ENCODE results near the gene PCDHB11. TPM values are rescaled to one million over a fixed set of nuclear protein-coding genes. Genes with fewer than 3 reads are reported as not detected.
"Not testable (repeated sequence)": the region's sequence is repeated elsewhere in the genome, so short reads cannot be mapped to it uniquely, and the experiment has no call there.

PCDHB11 gene
- total RNA-seq (2014; rRNA removed): 0.77 and 1.5 TPM in 2 replicates
- polyA plus RNA-seq (2012): 0.43 TPM

DNA sequence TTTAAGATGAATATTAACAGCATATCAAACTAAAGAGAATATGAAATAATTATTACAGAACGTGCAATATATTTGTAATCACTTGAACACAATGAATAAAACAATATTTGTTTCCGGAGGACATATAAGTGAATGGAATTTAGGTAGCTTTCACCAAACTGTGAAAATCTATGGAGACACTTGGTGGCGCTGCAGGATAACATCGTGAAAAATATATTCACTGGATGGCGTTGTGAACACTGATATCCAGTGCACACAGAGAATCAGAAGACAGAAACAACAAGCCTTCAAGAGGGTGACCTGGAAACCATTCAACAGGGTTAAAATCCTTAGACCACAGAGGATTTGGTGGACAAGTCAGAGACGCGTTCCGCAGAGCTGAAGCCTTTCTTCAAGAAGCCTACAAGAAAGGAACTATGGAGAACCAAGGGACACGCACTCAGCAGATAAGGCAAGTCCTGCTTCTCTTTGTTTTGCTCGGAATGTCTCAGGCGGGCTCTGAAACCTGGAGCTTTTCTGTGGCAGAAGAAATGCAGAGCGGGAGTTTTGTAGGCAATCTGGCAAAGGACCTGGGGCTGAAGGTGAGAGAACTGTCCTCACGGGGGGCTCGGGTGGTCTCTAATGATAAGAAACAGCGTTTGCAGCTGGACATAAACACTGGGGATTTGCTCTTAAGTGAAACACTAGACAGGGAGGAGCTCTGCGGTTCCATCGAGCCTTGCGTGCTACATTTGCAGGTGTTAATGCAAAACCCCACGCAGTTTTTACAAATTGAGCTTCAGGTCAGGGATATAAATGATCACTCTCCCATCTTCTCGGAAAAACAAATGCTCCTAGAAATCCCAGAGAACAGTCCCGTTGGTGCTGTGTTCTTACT is at the start of gene PCDHB11:
TSS of gene PCDHB11 (plus strand) at position 269 of the 877 bp plus-strand sequence. CDS start at position 417, 148 bp downstream.
- peak; percentile 33 for DNase-seq (ENCODE audit: low read depth)

DNA sequence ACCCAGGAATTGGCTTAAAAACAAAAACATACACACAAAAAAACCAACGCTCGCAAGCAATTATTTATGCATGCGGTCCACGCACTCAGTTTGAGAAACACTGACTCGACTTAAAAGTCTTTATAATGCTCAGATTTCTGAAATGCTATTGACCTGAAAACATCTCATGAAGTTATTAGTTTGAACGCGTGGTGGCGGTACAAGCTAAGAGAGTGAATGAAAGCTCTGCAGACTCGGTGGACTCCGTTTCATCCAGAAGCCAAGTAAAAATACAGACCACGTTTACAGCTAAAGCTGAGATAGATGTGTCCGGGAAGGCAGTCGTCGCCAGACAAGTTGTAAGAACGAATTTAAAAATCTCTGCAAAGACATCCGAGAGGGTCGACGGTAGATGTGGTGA is 49.6 kb upstream of the PCDHB11 start, which contains the start of gene PCDHB6:
TSS of gene PCDHB6 (plus strand) at position 246 of the 400 bp plus-strand sequence. CDS start 201 bp downstream, outside the sequence.
- peak; percentile 45 for DNase-seq (ENCODE audit: low read depth)

DNA sequence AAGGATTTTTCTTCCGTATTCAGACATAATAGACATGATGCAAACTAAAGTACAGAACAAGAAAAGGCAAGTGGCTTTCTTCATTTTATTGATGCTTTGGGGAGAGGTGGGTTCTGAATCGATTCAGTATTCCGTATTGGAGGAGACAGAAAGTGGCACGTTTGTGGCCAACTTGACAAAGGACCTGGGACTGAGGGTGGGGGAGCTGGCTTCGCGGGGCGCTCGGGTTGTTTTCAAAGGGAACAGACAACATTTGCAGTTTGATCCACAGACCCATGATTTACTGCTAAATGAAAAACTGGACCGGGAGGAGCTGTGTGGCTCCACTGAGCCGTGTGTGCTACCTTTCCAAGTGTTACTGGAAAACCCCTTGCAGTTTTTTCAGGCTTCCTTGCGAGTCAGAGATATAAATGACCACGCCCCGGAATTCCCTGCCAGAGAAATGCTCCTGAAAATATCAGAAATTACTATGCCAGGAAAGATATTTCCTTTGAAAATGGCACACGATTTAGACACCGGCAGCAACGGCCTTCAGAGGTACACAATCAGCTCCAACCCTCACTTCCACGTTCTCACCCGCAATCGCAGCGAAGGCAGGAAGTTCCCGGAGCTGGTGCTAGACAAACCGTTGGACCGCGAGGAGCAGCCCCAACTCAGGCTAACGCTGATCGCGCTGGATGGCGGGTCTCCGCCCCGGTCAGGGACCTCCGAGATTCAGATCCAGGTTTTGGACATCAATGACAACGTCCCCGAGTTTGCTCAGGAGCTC is 49.0 kb upstream of the PCDHB11 start:
- no peak for DNase-seq (ENCODE audit: low read depth)

DNA sequence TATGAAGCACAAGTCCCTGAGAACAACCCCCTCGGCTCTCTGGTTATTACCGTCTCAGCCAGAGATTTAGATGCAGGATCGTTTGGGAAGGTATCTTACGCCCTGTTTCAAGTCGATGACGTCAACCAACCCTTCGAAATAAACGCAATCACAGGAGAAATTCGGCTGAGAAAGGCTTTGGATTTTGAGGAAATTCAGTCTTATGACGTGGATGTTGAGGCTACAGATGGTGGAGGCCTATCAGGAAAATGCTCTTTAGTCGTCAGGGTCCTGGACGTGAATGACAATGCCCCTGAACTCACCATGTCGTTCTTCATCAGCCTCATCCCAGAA is 48.5 kb upstream of the PCDHB11 start:
- DNase-seq (ENCODE audit: low read depth): no peak

DNA sequence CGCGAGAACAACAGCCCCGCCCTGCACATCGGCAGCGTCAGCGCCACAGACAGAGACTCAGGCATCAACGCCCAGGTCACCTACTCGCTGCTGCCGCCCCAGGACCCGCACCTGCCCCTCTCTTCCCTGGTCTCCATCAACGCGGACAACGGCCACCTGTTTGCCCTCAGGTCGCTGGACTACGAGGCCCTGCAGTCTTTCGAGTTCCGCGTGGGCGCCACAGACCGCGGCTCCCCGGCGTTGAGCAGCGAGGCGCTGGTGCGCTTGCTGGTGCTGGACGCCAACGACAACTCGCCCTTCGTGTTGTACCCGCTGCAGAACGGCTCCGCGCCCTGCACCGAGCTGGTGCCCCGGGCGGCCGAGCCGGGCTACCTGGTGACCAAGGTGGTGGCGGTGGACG is 47.8 kb upstream of the PCDHB11 start:
- DNase-seq (ENCODE audit: low read depth): not testable (repeated sequence)

DNA sequence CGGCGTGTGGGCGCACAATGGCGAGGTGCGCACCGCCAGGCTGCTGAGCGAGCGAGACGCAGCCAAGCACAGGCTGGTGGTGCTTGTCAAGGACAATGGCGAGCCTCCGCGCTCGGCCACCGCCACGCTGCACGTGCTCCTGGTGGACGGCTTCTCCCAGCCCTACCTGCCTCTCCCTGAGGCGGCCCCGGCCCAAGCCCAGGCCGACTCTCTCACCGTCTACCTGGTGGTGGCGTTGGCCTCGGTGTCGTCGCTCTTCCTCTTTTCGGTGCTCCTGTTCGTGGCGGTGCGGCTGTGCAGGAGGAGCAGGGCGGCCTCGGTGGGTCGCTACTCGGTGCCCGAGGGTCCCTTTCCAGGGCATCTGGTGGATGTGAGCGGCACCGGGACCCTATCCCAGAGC is 47.3 kb upstream of the PCDHB11 start:
- not testable (repeated sequence) for DNase-seq (ENCODE audit: low read depth)

DNA sequence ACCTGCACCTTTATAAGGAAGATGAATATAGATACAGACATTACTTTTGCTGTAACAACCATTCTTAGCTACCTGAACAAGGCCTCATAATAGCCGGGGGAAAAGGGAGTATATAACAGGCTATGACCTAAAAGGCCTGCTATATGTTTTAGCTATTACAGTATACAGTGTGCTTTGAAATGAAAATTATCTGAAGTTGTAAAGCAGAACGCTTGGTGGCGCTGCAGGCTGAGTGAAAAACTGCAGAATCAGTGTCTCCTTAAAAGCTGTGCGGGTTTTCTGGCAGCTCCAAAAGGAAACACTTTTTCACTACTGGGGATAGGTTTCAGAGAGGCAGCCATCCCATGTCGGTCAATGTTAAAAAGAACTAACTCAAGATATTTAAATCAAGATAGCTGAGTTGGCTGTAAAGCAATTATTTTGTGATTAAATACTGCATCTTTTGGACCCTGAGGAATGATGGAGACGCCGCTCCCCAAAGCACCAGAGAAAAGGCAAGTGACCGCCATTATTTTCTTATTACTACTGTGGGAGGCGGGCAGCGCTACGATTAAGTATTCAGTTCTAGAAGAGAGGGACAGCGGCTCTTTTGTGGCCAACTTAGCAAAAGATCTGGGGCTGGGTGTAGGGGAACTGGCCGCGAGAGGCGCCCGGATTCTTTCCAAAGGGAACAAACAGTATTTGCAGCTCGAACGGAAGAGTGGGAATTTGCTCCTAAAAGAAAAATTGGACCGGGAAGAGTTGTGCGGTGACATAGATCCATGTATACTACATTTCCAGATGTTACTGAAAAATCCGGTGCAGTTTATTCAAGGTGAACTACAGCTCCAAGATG is 43.7 kb upstream of the PCDHB11 start:
- DNase-seq (ENCODE audit: low read depth): peak; percentile 31

DNA sequence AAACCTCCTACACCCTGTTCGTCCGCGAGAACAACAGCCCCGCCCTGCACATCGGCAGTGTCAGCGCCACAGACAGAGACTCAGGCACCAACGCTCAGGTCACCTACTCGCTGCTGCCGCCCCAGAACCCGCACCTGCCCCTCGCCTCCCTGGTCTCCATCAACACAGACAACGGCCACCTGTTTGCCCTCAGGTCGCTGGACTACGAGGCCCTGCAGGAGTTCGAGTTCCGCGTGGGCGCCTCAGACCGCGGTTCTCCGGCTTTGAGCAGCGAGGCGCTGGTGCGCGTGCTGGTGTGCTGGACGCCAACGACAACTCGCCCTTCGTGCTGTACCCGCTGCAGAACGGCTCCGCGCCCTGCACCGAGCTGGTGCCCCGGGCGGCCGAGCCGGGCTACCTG is 42.1 kb upstream of the PCDHB11 start:
- not testable (repeated sequence) for DNase-seq (ENCODE audit: low read depth)

DNA sequence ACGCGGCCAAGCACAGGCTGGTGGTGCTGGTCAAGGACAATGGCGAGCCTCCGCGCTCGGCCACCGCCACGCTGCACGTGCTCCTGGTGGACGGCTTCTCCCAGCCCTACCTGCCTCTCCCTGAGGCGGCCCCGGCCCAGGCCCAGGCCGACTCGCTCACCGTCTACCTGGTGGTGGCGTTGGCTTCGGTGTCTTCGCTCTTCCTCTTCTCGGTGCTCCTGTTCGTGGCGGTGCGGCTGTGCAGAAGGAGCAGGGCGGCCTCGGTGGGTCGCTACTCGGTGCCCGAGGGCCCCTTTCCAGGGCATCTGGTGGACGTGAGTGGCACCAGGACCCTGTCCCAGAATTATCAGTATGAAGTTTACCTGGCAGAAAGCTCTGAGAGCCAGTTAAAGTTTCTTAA is 41.5 kb upstream of the PCDHB11 start:
- DNase-seq (ENCODE audit: low read depth): not testable (repeated sequence)

DNA sequence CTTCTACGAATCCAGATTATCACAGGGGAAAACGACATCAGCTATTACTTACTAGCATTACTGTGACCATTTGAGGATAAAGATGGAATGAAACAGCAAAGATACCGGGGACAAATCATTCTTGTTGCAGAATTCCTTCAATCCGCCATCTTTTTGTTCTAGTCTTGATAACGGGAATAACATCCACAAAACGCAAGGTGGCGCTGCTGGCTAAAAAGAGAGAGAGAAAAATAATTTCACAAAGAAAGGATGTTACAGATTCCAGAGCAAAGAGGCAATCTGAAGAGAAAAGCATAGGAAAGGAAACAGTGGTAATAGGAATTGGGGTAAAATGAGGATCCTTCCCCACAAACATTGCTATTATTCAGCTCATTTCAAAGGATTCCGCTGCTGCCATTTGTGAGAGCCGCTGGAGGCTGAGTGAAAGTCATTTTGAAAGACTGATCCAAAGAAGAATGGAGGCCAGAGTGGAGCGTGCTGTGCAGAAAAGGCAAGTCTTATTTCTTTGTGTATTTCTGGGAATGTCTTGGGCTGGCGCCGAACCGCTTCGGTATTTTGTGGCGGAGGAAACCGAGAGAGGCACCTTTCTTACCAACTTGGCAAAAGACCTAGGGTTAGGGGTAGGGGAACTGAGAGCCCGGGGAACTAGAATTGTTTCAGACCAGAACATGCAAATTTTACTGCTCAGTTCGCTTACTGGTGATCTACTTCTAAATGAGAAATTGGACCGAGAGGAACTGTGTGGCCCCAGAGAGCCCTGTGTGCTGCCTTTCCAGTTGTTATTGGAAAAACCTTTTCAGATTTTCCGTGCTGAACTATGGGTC is 26.8 kb upstream of the PCDHB11 start, which contains the start of gene PCDHB7:
TSS of gene PCDHB7 (plus strand) at position 264 of the 824 bp plus-strand sequence. CDS start at position 456, 192 bp downstream.
- peak; percentile 73 for DNase-seq (ENCODE audit: low read depth)

DNA sequence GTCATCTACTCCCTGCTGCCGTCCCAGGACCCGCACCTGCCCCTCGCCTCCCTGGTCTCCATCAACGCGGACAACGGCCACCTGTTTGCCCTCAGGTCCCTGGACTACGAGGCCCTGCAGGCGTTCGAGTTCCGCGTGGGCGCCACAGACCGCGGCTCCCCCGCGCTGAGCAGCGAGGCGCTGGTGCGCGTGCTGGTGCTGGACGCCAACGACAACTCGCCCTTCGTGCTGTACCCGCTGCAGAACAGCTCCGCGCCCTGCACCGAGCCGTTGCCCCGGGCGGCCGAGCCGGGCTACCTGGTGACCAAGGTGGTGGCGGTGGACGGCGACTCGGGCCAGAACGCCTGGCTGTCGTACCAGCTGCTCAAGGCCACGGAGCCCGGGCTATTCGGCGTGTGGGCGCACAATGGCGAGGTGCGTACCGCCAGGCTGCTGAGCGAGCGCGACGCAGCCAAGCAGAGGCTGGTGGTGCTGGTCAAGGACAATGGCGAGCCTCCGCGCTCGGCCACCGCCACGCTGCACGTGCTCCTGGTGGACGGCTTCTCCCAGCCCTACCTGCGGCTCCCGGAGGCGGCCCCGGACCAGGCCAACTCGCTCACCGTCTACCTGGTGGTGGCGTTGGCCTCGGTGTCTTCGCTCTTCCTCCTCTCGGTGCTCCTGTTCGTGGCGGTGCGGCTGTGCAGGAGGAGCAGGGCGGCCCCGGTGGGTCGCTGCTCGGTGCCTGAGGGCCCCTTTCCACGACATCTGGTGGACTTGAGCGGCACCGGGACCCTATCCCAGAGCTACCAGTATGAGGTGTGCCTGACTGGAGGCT is 24.9 kb upstream of the PCDHB11 start:
- not testable (repeated sequence) for DNase-seq (ENCODE audit: low read depth)

DNA sequence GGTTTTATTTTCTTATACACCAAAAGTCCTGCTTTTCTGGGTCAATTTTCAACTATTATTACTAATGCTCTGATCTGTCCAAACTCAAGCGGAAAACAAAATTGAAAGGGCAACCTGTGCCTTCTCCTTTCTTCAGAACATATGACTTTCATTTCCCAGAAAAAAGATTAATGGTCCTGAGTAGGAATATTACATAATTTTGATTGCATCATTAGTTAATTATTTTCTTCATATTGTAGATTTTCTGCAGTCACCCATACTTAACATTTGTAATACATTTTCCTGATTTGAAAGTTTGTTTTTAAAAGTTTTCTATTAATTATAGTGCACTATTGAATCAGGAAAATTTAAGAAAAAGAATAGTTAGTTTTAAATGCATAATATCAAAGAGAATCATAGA is 23.5 kb upstream of the PCDHB11 start:
- no peak for DNase-seq (ENCODE audit: low read depth)

DNA sequence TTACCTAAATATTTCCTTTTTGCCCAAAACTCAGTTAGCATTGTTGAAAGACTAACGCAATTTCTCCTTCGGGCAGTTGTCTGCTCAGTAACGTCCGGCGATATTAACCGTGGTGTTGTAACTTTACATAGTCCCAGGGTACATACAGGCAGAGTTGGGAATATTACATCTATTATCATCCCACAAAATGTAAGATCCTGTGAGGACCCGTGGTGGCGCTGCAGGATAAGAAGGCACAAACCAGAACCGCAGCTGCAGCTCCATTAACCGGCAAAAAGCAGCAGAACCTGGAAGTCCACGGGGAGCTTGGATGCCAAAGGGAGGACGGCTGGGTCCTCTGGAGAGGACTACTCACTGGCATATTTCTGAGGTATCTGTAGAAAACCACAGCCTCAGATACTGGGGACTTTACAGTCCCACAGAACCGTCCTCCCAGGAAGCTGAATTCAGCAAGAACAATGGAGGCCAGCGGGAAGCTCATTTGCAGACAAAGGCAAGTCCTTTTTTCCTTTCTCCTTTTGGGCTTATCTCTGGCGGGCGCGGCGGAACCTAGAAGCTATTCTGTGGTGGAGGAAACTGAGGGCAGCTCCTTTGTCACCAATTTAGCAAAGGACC is 21.7 kb upstream of the PCDHB11 start, which contains the start of gene PCDHB8:
TSS of gene PCDHB8 (plus strand) at position 214 of the 615 bp plus-strand sequence. CDS start at position 459, 245 bp downstream.
- peak; percentile 61 for DNase-seq (ENCODE audit: low read depth)

DNA sequence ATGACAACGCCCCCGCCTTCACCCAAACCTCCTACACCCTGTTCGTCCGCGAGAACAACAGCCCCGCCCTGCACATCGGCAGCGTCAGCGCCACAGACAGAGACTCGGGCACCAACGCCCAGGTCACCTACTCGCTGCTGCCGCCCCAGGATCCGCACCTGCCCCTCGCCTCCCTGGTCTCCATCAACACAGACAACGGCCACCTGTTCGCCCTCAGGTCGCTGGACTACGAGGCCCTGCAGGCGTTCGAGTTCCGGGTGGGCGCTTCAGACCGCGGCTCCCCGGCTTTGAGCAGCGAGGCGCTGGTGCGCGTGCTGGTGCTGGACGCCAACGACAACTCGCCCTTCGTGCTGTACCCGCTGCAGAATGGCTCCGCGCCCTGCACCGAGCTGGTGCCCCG is 20.1 kb upstream of the PCDHB11 start:
- not testable (repeated sequence) for DNase-seq (ENCODE audit: low read depth)

DNA sequence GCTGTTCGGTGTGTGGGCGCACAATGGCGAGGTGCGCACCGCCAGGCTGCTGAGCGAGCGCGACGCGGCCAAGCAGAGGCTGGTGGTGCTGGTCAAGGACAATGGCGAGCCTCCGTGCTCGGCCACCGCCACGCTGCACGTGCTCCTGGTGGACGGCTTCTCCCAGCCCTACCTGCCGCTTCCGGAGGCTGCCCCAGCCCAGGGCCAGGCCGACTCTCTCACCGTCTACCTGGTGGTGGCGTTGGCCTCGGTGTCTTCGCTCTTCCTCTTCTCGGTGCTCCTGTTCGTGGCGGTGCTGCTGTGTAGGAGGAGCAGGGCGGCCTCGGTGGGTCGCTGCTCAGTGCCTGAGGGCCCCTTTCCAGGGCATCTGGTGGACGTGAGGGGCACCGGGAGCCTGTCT is 19.6 kb upstream of the PCDHB11 start:
- DNase-seq (ENCODE audit: low read depth): not testable (repeated sequence)

DNA sequence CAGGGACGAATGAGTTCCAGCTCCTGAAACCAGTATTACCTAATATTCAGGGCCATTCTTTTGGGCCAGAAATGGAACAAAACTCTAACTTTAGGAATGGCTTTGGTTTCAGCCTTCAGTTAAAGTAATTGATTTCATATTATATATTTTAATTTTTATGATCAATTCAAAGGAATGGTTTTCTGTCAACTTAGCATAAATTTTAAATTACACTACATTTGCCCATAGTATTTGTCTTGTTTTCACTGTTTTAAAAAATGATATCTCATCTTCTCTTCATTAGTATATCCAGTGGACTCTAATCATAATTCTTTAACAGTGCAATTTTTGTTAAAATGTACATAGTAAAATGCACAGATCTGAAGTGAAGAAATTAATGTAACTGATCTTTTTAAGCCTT is 19.1 kb upstream of the PCDHB11 start:
- no peak for DNase-seq (ENCODE audit: low read depth)

DNA sequence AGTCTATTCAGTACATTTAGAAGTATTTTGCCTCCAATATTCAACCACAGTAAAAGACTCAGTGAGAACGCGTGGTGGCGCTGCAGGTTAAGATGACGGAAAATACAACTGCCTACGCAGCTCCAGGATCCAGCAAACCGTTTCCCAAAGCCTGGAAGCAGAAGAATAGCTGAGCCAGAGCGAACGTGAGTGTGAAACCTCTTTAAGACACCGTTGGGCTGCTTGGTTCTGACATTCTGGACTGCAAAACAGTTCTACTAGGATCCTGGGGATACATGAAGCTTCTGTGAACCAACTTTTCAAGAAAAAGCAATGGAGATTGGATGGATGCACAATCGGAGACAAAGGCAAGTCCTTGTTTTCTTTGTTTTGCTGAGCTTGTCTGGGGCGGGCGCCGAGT is 17.2 kb upstream of the PCDHB11 start, which contains the start of gene PCDHB16:
TSS of gene PCDHB16 (plus strand) at position 140 of the 400 bp plus-strand sequence. CDS start at position 313, 173 bp downstream.
- DNase-seq (ENCODE audit: low read depth): peak; percentile 82

DNA sequence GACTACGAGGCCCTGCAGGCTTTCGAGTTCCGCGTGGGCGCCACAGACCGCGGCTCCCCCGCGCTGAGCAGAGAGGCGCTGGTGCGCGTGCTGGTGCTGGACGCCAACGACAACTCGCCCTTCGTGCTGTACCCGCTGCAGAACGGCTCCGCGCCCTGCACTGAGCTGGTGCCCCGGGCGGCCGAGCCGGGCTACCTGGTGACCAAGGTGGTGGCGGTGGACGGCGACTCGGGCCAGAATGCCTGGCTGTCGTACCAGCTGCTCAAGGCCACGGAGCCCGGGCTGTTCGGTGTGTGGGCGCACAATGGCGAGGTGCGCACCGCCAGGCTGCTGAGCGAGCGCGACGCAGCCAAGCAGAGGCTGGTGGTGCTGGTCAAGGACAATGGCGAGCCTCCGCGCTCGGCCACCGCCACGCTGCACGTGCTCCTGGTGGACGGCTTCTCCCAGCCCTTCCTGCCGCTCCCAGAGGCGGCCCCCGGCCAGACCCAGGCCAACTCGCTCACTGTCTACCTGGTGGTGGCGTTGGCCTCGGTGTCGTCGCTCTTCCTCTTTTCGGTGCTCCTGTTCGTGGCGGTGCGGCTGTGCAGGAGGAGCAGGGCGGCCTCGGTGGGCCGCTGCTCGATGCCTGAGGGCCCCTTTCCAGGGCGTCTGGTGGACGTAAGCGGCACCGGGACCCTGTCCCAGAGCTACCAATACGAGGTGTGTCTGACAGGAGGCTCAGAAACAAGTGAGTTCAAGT is 15.1 kb upstream of the PCDHB11 start:
- not testable (repeated sequence) for DNase-seq (ENCODE audit: low read depth)

Data from LHCN-M2 (cell line).